ENCODE results near the gene ERO1B.
"Not testable (repeated sequence)": the region's sequence is repeated elsewhere in the genome, so short reads cannot be mapped to it uniquely, and the experiment has no call there.

ERO1B gene

DNA sequence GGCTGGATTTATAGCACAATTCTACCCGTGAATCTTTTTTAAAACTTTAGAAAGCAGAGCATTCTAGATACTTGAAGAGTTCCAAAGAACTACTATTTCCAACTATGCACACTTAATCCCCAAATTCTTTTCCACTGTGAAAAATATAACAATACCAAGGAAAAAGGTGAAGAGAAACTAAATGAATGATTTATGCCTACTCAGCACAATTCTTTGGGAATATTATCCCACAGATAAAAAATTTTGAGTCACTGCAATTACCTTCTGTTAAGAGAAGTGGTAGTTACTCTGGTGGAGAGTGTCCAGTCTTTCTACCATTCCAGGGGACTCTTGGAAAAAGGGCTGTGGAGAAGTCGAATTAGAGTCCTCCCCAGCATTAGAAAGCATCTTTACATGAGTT lies 39.2 kb downstream of the ERO1B start:
- DNase-seq, result no peak

DNA sequence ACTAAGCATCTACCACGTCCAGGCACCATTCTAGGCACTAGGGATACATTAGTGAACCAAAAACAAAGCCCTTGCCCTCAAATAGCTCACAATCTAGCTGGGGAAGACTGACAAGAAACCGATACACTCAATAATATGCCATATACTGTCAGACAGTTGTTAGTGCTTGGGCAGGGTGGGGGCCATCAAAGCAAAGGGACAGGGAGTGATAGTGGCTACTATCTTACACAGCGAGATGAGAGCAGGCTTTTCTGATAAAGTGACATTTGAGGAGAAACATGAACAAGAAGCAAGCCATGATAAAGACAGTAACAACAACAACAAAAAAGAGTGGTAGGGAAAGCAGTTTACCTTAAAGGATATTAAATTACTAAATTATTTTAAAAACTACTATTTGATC lies 41.1 kb downstream of the ERO1B start:
- DNase-seq, result no peak

GRCh38 chr1:236239092-236239585 lies 42.6 kb downstream of the ERO1B start:
- DNase-seq, result no peak

GRCh38 chr1:236235116-236235515 lies 46.6 kb downstream of the ERO1B start:
- no peak for DNase-seq

- no peak for DNase-seq
Measured at GRCh38 chr1:236228411-236228810, 53.3 kb downstream of the ERO1B start.

DNA sequence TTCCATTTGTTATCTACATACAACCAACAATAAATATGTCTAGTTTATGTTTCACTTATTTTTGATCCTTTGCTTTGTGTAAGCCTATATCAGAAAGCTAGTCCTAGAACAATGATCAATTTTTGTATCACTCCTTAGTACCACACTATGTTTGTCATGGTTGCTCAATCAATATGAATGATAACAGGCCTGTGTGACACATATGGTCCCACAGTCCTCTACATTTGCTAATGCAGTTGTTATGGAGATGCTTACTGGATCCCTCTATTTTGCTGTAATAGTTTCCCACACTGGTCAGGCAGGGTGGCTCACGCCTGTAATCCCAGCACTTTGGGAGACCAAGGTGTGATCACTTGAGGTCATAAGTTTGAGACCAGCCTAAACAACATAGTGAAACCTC lies 59.1 kb downstream of the ERO1B start:
- DNase-seq, result no peak

- no peak for DNase-seq
Measured at GRCh38 chr1:236220473-236220872, 61.3 kb downstream of the ERO1B start.

GRCh38 chr1:236214761-236215160 lies 67.0 kb downstream of the ERO1B start:
- no peak for DNase-seq

GRCh38 chr1:236213534-236213933 lies 68.2 kb downstream of the ERO1B start:
- DNase-seq, result no peak

DNA sequence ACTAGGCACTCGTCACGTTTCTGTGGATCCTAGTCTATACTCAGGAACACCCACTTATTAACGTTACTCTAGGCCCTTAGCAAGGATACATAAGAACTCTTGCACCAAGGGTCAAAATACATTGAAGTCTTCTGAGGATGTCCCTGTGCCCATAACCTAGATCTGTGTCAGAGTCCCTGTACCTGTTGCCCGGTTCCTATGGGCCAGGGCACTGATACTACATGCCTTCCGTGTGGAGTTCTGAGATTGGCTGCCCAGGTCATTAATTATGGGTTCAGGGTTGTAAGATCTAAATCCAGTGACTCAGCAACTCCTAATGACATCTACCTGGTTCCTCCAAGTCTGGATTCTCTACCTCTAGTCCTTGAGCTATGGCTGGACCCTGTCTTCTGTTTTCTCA lies 69.9 kb downstream of the ERO1B start:
- DNase-seq, result no peak

GRCh38 chr1:236209713-236210112 lies 72.0 kb downstream of the ERO1B start:
- no peak for DNase-seq

- DNase-seq, result no peak
Measured at GRCh38 chr1:236209185-236209584, 72.6 kb downstream of the ERO1B start.

DNA sequence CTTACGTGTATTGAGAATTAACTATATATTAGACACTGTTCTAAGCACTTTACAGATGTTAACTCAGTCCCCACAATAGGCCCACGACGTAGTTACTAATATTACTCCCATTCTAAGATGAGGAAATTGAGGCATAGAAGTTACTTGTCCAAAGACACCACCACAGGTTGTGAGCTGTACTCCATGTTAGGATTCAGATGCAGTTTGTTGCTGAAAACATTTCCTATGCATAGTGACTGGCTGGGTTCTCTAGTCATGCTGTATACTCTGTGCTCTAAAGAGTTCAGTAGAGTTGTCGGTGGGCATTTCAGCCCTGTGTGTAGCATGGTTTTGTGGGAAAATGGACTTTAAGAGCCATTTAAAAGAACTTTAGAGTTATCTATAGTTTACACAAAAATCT lies 74.2 kb downstream of the ERO1B start:
- DNase-seq, result no peak

DNA sequence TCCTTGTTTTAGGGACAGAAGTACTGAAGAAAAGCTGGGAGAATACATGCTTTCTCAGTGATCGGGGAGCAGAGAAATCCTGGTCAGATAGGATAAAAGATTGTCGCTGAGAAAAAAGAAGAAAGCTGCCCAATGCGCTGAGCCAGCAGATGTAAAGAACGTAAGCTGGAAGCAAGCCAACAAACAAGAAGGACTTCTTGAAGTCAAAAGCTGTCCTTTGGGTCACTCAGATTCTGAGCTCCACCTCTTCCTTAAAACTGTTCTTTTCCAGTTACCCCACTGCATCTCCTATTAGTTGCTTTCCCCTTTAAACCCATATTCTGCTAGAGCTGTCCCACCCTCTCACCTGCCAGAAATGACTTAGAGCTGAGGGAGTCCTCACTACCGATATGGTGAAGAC lies 74.6 kb downstream of the ERO1B start:
- DNase-seq, result no peak

DNA sequence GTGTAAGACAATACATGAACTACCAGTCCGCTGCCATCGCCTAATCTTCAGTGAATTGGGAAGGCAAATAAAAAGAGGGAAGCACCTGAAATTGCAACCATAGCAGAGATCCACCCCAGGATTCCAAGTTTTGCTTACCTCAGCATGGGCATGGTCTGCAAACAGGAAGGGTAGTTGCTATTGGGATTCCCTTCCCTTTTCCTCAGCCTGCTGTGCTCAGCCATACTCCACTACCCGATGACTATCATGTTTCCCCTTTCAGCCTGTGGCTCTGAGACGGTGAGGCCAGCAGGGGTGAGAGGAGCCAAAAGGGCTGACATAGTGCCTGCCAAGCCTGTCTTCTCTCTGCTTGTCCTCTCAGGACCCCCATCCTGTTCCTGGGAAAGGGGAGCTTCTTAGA lies 75.2 kb downstream of the ERO1B start:
- no peak for DNase-seq

DNA sequence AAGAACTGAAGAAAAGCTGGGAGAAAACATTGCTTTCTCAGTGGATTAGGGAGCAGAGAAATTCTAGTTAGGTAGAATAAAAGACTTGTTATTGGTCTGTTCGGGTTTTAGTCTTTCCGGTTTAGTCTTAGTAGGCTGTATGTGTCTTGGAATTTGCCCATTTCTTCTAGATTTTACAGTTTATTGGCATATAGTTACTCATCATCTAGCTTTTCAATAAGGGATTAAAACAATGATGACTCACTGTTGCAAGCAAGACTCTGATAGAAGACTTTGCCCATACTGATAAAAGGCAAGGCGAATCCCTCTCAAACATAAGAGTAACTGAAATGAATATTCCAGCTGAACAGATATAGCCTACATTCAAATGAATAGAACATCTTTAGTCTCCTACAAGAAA lies 77.1 kb downstream of the ERO1B start:
- DNase-seq, result no peak

- no peak for DNase-seq
Measured at GRCh38 chr1:236204039-236204438, 77.7 kb downstream of the ERO1B start.

DNA sequence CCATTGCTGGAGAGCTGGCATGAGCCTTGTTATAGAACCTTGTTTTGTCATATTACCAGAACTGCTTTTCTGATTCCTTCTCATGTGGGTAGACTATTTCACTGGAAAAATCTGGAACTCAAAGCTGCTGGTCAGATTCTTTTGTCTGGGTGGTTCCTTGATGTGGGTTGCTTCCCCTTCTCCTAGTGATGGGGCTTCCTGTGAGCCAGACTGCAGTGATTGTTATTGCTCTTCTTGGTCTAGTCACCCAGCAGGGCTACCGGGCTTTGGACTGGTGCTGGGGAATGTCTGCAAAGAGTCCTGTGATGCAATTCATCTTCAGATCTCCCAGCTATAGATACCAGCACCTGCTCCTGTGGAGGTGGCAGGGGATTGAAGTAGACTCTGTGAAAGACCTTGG lies 80.0 kb downstream of the ERO1B start:
- no peak for DNase-seq

- no peak for DNase-seq
Measured at GRCh38 chr1:236200925-236201324, 80.8 kb downstream of the ERO1B start.

GRCh38 chr1:236193184-236193583 lies 88.6 kb downstream of the ERO1B start:
- DNase-seq, result no peak

DNA sequence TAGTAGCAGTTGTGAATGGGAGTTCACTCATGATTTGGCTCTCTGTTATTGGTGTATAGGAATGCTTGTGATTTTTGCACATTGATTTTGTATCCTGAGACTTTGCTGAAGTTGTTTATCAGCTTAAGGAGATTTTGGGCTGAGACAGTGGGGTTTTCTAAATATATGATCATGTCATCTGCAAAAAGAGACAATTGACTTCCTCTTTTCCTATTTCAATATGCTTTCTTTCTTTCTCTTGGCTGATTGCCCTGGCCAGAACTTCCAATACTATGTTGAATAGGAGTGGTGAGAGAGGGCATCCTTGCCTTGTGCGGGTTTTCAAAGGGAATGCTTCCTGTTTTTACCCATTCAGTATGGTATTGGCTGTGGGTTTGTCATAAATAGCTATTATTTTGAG lies 93.7 kb downstream of the ERO1B start:
- not testable (repeated sequence) for DNase-seq

DNA sequence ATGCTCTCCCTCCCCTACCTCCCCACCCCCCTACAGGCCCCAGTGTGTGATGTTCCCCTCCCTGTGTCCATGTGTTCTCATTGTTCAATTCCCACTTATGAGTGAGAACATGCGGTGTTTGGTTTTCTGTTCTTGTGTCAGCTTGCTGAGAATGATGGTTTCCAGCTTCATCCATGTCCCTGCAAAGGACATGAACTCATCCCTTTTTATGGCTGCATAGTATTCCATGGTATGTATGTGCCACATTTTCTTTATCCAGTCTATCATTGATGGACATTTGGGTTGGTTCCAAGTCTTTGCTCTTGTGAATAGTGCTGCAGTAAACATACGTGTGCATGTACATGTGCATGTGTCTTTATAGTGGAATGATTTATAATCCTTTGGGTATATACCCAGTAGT lies 95.3 kb downstream of the ERO1B start:
- DNase-seq, result not testable (repeated sequence)

DNA sequence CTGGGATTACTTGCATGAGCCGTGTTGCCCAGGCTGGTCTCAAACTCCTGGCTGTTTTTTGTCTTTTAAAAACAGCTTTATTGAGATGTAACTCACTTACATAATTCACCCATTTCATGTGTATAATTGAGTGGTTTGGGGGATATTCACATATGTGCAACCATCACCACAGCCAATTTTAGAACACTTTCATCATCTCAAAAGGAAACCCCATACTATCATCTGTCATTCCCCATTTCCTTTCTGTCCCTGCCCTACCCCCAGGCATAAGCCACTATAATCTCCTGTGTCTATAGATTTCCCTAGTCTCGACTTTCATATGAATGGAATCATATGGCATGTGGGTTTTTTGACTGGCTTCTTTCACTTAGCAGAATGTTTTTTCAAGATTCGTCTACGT lies 96.1 kb downstream of the ERO1B start:
- DNase-seq, result no peak

DNA sequence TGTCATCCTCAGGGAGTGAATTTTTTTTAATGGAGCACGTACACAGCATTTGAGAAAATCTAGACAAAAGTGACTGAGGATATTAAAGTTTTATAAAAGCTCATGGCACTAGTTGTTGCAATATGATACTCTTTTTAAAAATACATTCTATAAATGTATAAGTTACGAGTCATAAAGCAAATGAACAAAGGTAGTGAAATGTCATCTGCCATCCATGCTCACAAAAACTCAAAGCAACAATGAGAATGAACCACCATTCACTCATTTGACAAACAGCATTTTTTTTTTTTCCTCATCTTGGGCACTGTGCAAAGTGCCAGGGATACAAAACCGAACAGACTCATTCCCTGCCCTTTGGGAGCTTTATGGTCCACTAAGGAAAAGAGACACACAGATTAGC lies 100.7 kb downstream of the ERO1B start:
- no peak for DNase-seq

GRCh38 chr1:236179634-236180033 lies 102.1 kb downstream of the ERO1B start:
- DNase-seq, result no peak
